Liver (tissue), 9 donors: ENCODE measurements around the gene SYT17. TPM values are rescaled to one million over a fixed set of nuclear protein-coding genes. Genes with fewer than 3 reads are reported as not detected.

ENCODE experiments used
- DNase-seq: peaks from one replicate; pipeline ENCODE4 v3.0.0-alpha.2; 2017; ENCODE audit warnings: low spot score
- H3K27ac ChIP-seq, 2 donors: one replicate each; pipeline ENCODE4 v1.7.0; 2013; ENCODE audit warnings: inconsistent platforms in 2 of 2, low read length in 2 of 2, control low read depth in 1 of 2, low read depth in 1 of 2, mild to moderate bottlenecking in 1 of 2
- H3K27me3 ChIP-seq, 4 donors: one replicate each; pipeline versions ENCODE4 v1.6.1 to v1.7.0; 2013; ENCODE audit warnings: low read length in 3 of 4, inconsistent platforms in 1 of 4, mild to moderate bottlenecking in 1 of 4, moderate library complexity in 1 of 4; ENCODE audit not compliant: control insufficient read depth in 4 of 4, insufficient read depth in 4 of 4
- H3K36me3 ChIP-seq, 4 donors: one replicate each; pipeline versions ENCODE4 v1.6.1 to v1.7.0; 2013; ENCODE audit warnings: low read length in 3 of 4, mild to moderate bottlenecking in 3 of 4, low read depth in 1 of 4, moderate library complexity in 1 of 4; ENCODE audit not compliant: control insufficient read depth in 4 of 4, insufficient read depth in 3 of 4
- H3K4me1 ChIP-seq, 4 donors: one replicate each; pipeline versions ENCODE4 v1.6.1 to v1.7.0; 2013; ENCODE audit warnings: low read length in 3 of 4, mild to moderate bottlenecking in 3 of 4, moderate library complexity in 1 of 4; ENCODE audit not compliant: control insufficient read depth in 4 of 4, insufficient read depth in 4 of 4
- H3K4me3 ChIP-seq, 3 donors: one replicate each; pipeline versions ENCODE4 v1.6.1 to v1.7.0; 2013; ENCODE audit warnings: low read length in 3 of 3, control low read depth in 1 of 3, low read depth in 1 of 3, mild to moderate bottlenecking in 1 of 3
- H3K9ac ChIP-seq, 2 donors: one replicate each; pipeline ENCODE4 v1.7.0; 2013; ENCODE audit warnings: low read length in 2 of 2, mild to moderate bottlenecking in 2 of 2, moderate library complexity in 2 of 2, control low read depth in 1 of 2, low read depth in 1 of 2
- H3K9me3 ChIP-seq, 4 donors: one replicate each; pipeline versions ENCODE4 v1.6.1 to v1.7.0; 2013; ENCODE audit warnings: low read length in 3 of 4; ENCODE audit not compliant: control insufficient read depth in 4 of 4
- GABPA ChIP-seq, 2 donors: IDR thresholded peaks in 1 of 2; conservative IDR thresholded peaks in 1 of 2; 2 replicates each; pipeline ENCODE4 v1.6.1; 2016; ENCODE audit warnings: antibody characterized with exemption in 2 of 2, mild to moderate bottlenecking in 1 of 2, moderate library complexity in 1 of 2
- HNF4A ChIP-seq, 2 donors: conservative IDR thresholded peaks; 2 replicates each; pipeline ENCODE4 v1.6.1; 2016; ENCODE audit warnings: antibody characterized with exemption in 2 of 2, mild to moderate bottlenecking in 2 of 2
- HNF4G ChIP-seq: IDR thresholded peaks from 2 replicates; pipeline ENCODE4 v1.6.1; 2016; ENCODE audit warnings: antibody characterized with exemption
- JUND ChIP-seq, 2 donors: IDR thresholded peaks; 2 replicates each; pipeline ENCODE4 v1.6.1; 2016; ENCODE audit warnings: antibody characterized with exemption in 2 of 2
- MAX ChIP-seq: IDR thresholded peaks from 2 replicates; pipeline ENCODE4 v1.6.1; 2016; ENCODE audit warnings: antibody characterized with exemption
- NR2F2 ChIP-seq: IDR thresholded peaks from 2 replicates; pipeline ENCODE4 v1.6.1; 2016; ENCODE audit warnings: antibody characterized with exemption
- RAD21 ChIP-seq, 2 donors: IDR thresholded peaks; 2 replicates each; pipeline ENCODE4 v1.6.1; 2016; ENCODE audit warnings: antibody characterized with exemption in 2 of 2, mild to moderate bottlenecking in 2 of 2
- RXRA ChIP-seq, 2 donors: IDR thresholded peaks; 2 replicates each; pipeline ENCODE4 v1.6.1; 2017 to 2018; ENCODE audit warnings: antibody characterized with exemption in 2 of 2, mild to moderate bottlenecking in 1 of 2
- YY1 ChIP-seq: IDR thresholded peaks from 2 replicates; pipeline ENCODE4 v1.6.1; 2016; ENCODE audit warnings: antibody characterized with exemption, mild to moderate bottlenecking
- WGBS: extraction: QIAGEN DNeasy Blood & Tissue Kit; methylation state at CpG from one replicate; pipeline ENCODE4 v1.1.7; 2013; 5-methylcytosine and 5-hydroxymethylcytosine counted together
- polyA plus RNA-seq, 2 donors: library from polyadenylated mRNA; stranded (reverse) in 1 of 2; unstranded in 1 of 2; fragments of 200-250 nt in 1 of 2; fragments of >200 nt in 1 of 2; fragmentation: Nextera tagmentation in 1 of 2; extraction: Ambion mirVana in 1 of 2; gene quantifications; one replicate each; pipeline versions ENCODE4 v1.2.1 to v1.2.3, GENCODE V29; 2013 to 2015
- total RNA-seq, 2 donors: library from RNA; depleted of rRNA; stranded (reverse); fragments of >200 nt; gene quantifications; one replicate each; pipeline ENCODE4 v1.2.3, GENCODE V29; 2014
- TF ChIP-seq, protein P1 (sequence below): IDR thresholded peaks from 2 replicates; pipeline ENCODE4 v1.6.1; 2016; ENCODE audit warnings: antibody characterized with exemption, mild to moderate bottlenecking
- TF ChIP-seq, protein P2 (sequence below): IDR thresholded peaks from 2 replicates; pipeline ENCODE4 v1.6.1; 2016; ENCODE audit warnings: antibody characterized with exemption
- TF ChIP-seq, protein P3 (sequence below): IDR thresholded peaks from 2 replicates; pipeline ENCODE4 v1.6.1; 2016; ENCODE audit warnings: antibody characterized with exemption
- donor health status: healthy.
- donor health status: healthy.
- donor health status: healthy.
- donor health status: healthy.
- donor health status: healthy.

Gene SYT17
- total and polyA plus RNA-seq, 4 donors: 2.5 to 7.7 (median 5.5) TPM

DNA sequence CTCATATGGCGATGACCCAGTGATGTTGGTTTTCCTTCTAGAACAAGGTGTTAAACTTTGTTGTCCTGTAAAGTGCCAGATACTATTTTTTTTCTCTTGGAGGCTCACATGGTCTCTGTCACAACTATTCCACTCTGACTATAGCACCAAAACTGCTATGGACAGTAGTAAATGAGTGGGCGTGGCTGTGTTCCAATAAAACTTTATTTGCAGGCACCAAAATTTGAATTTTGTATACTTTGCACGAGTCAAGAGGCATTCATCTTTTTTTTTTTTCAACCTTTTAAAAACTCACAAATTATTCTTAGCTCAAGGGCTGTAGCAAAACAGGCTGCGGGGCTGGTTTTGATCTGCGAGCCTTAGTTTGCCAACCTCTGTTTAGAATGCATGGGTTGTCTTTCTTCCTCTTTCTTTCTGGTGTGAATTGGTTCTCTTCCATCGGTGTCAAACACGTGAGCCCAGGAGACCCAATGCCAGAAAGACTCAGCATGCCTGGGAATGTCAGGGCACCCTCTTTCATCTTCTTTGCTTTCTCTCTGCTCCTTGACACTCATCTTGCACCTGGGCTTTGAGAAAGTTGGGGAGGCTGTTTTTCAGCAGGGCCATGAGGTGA lies 2.1 kb downstream of the SYT17 start:
- Histone ChIP-seq H3K9me3 (no peaks in the 10 kb centered on the region), H3K9ac (no peak overlapping the region), H3K27me3 (no peaks in the 10 kb centered on the region), H3K4me1 (peaks cover 0 to 16% (median 5%) of the 10 kb centered on the region in 4 donors), H3K36me3 (no peaks in the 10 kb centered on the region), H3K27ac (no peak overlapping the region), H3K4me3 (no peak overlapping the region)
- TF ChIP-seq MAX (no peak), HNF4A (conservative IDR thresholded peaks at IDR 0.05) (no peak), HNF4G (no peak), RAD21 (IDR thresholded peaks at IDR 0.05) (no peak), GABPA (IDR thresholded peaks at IDR 0.05 in 1 of 2, conservative IDR thresholded peaks at IDR 0.05 in 1 of 2) (no peak), JUND (IDR thresholded peaks at IDR 0.05) (no peak), YY1 (no peak), NR2F2 (no peak)
- TF ChIP-seq, protein P1, sequence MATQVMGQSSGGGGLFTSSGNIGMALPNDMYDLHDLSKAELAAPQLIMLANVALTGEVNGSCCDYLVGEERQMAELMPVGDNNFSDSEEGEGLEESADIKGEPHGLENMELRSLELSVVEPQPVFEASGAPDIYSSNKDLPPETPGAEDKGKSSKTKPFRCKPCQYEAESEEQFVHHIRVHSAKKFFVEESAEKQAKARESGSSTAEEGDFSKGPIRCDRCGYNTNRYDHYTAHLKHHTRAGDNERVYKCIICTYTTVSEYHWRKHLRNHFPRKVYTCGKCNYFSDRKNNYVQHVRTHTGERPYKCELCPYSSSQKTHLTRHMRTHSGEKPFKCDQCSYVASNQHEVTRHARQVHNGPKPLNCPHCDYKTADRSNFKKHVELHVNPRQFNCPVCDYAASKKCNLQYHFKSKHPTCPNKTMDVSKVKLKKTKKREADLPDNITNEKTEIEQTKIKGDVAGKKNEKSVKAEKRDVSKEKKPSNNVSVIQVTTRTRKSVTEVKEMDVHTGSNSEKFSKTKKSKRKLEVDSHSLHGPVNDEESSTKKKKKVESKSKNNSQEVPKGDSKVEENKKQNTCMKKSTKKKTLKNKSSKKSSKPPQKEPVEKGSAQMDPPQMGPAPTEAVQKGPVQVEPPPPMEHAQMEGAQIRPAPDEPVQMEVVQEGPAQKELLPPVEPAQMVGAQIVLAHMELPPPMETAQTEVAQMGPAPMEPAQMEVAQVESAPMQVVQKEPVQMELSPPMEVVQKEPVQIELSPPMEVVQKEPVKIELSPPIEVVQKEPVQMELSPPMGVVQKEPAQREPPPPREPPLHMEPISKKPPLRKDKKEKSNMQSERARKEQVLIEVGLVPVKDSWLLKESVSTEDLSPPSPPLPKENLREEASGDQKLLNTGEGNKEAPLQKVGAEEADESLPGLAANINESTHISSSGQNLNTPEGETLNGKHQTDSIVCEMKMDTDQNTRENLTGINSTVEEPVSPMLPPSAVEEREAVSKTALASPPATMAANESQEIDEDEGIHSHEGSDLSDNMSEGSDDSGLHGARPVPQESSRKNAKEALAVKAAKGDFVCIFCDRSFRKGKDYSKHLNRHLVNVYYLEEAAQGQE: no peak
- TF ChIP-seq, protein P2, sequence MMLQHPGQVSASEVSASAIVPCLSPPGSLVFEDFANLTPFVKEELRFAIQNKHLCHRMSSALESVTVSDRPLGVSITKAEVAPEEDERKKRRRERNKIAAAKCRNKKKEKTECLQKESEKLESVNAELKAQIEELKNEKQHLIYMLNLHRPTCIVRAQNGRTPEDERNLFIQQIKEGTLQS: no peak
- TF ChIP-seq, protein P3, sequence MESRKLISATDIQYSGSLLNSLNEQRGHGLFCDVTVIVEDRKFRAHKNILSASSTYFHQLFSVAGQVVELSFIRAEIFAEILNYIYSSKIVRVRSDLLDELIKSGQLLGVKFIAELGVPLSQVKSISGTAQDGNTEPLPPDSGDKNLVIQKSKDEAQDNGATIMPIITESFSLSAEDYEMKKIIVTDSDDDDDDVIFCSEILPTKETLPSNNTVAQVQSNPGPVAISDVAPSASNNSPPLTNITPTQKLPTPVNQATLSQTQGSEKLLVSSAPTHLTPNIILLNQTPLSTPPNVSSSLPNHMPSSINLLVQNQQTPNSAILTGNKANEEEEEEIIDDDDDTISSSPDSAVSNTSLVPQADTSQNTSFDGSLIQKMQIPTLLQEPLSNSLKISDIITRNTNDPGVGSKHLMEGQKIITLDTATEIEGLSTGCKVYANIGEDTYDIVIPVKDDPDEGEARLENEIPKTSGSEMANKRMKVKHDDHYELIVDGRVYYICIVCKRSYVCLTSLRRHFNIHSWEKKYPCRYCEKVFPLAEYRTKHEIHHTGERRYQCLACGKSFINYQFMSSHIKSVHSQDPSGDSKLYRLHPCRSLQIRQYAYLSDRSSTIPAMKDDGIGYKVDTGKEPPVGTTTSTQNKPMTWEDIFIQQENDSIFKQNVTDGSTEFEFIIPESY: no peak
- no peak for DNase-seq
- WGBS: 94% methylated on average over 7 of the region's 7 CpGs

- 89% methylated on average over 12 of the region's 12 CpGs for WGBS
- H3K36me3 ChIP-seq: no peaks in the 10 kb centered on the region
- no peak for TF ChIP-seq RXRA (IDR thresholded peaks at IDR 0.05)
- TF ChIP-seq, protein P3: no peak
These were observed 4.2 kb downstream of the SYT17 start for GRCh38 chr16:19172098-19172780.

More at GRCh38 chr16:19172098-19172780, 4.2 kb downstream of the SYT17 start:
- no peak overlapping the region for H3K4me3 ChIP-seq
- H3K27me3 ChIP-seq: no peaks in the 10 kb centered on the region
- no peak overlapping the region for H3K27ac ChIP-seq
- H3K9ac ChIP-seq: no peak overlapping the region
- no peak for DNase-seq
- H3K4me1 ChIP-seq: peaks cover 0 to 16% (median 6%) of the 10 kb centered on the region in 4 donors
- no peaks in the 10 kb centered on the region for H3K9me3 ChIP-seq
